ENCODE measurements around the gene ARL2. TPM values are rescaled to one million over a fixed set of nuclear protein-coding genes. Genes with fewer than 3 reads are reported as not detected.

The ARL2 gene
- 252 and 278 TPM in 2 replicates for polyA plus RNA-seq (2012; rRNA removed)
- 159 and 201 TPM in 2 replicates for polyA plus RNA-seq (2012; cell fraction: cytosol; rRNA removed)
- polyA plus RNA-seq (2012; cell fraction: nucleus; rRNA removed) = 94.3 and 99.8 TPM in 2 replicates

DNA sequence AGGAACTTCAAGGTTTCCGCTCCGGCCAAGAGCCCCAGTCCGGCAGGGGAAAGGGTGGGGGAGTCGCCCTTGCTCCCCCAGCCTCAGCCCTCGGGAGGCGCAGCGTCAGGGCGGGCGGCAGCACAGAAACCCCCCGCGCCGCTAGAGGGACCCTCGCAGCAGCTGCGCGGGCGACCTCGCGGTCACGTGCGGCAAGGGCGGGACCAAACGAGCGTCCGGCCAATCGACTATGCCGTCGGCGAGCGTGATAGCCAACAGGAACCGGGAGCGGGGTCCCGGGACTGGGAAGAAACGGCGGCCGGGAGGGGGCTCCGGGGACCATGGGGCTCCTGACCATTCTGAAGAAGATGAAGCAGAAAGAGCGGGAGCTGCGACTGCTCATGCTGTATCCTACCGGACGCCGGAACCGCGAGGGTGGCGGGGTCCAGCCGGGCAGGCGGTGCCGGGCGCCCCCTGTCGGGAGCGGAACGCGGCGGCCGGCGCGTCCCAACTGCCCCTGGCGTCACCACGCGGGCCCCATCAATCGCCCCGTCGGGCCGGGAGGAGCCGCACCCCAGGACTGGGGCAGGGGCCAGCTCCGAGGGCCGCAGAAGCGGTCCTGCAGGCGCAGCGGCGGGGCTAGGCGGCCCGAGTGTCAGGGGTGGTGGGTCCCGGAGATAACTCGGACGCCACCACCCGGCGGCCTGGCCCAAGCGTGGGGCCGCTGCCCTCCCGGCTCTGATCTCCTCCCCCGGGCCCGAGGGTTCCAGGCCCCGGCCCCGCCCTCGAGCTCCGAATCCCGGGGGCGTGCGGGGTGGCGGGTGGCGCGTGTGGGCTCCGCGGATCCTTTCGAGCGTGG is at the start of gene ARL2:
ARL2 (plus strand) TSS at position 273 of the 838 bp plus-strand sequence; CDS start at position 321, 48 bp downstream.
- Histone ChIP-seq H4K20me1 (ENCODE audit: insufficient read depth) (no peaks in the 10 kb centered on the region), H3K9me2 (no peaks in the 10 kb centered on the region), H3K4me1 (ENCODE audit: control insufficient read depth in 1 of 2, insufficient read depth in 2 of 2, low read depth in 1 of 2, low read length in 1 of 2) (peaks cover 4% of the 10 kb centered on the region in 2 experiments; a peak in 2 of 4 replicates), H3K27ac (ENCODE audit: low read depth in 2 of 2, low read length in 1 of 2) (peak within 1 kb of the TSS; percentile 95), H3F3A (replicated peaks; ENCODE audit: insufficient read depth) (peaks cover 16% of the 10 kb centered on the region), H3K27me3 (ENCODE audit: insufficient read depth) (no peaks in the 10 kb centered on the region), H2AFZ (ENCODE audit: low read depth) (peak within 1 kb of the TSS; percentile 95), H3K4me2 (peak within 1 kb of the TSS; percentile 88), H3K4me3 (ENCODE audit: low read depth in 2 of 2, low read length in 1 of 2) (peak within 1 kb of the TSS; percentile 69 to 70), H3K9ac (peak within 1 kb of the TSS; percentile 89), H3K9me3 (no peaks in the 10 kb centered on the region), H3K79me2 (ENCODE audit: insufficient read depth) (peaks cover 24% of the 10 kb centered on the region; the same call in 1 of the 2 replicates), H3K36me3 (replicated peaks in 1 of 2; ENCODE audit: control insufficient read depth in 1 of 2, insufficient read depth in 2 of 2, low read length in 1 of 2) (peaks cover 0 to 10% of the 10 kb centered on the region in 2 experiments)
- ChIA-PET POLR2A (interaction anchor here (0.5 to 1.2 kb wide), 7 partner anchors 11 to 220 kb away, joined by 3 to 8 read pairs (median 3); no protein-coding TSS in a partner anchor), CTCF (interaction anchor here (0.6 to 4.9 kb wide), 62 partner anchors 8 to 1726 kb away, joined by 3 to 56 read pairs (median 5); partner anchors contain the start of genes ATG2A, BATF2, CDC42EP2 and CDCA5)
- DNase-seq = peak; percentile 98
- TF ChIP-seq MXI1 (IDR thresholded peaks at IDR 0.05; ENCODE audit: low read depth, low read length) = peak; percentile 75
- 0 out of 2 replicates have a peak, but pooled peaks have one; percentile 15 for TF ChIP-seq POLR2AphosphoS5 (IDR thresholded peaks at IDR 0.05; ENCODE audit: low read depth, low read length)
- TF ChIP-seq JUND (IDR thresholded peaks at IDR 0.05) = no peak; the same call in 1 of the 2 replicates
- TF ChIP-seq, protein P1, sequence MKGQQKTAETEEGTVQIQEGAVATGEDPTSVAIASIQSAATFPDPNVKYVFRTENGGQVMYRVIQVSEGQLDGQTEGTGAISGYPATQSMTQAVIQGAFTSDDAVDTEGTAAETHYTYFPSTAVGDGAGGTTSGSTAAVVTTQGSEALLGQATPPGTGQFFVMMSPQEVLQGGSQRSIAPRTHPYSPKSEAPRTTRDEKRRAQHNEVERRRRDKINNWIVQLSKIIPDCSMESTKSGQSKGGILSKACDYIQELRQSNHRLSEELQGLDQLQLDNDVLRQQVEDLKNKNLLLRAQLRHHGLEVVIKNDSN (IDR thresholded peaks at IDR 0.05; ENCODE audit: borderline replicate concordance, low read depth) = peak; percentile 97
- no peak for TF ChIP-seq SIN3A (IDR thresholded peaks at IDR 0.05; ENCODE audit: borderline replicate concordance, low read depth, low read length)
- TF ChIP-seq, protein P2, sequence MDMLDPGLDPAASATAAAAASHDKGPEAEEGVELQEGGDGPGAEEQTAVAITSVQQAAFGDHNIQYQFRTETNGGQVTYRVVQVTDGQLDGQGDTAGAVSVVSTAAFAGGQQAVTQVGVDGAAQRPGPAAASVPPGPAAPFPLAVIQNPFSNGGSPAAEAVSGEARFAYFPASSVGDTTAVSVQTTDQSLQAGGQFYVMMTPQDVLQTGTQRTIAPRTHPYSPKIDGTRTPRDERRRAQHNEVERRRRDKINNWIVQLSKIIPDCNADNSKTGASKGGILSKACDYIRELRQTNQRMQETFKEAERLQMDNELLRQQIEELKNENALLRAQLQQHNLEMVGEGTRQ (IDR thresholded peaks at IDR 0.05; ENCODE audit: borderline replicate concordance, low read depth, low read length) = peak; percentile 89
- no peak; the same call in 1 of the 2 replicates for TF ChIP-seq PBX3 (IDR thresholded peaks at IDR 0.05)
- peak; percentile 54 for TF ChIP-seq CHD2 (IDR thresholded peaks at IDR 0.05; ENCODE audit: low read length, partially characterized antibody)
- peak; percentile 47 for TF ChIP-seq MAX (IDR thresholded peaks at IDR 0.05; ENCODE audit: low read depth)
- TF ChIP-seq TAF1 (IDR thresholded peaks at IDR 0.05; ENCODE audit: borderline replicate concordance, low read depth, low read length) = peak; percentile 36; the same call in 1 of the 2 replicates
- peak; percentile 70 for TF ChIP-seq CTCF (IDR thresholded peaks at IDR 0.05)
- peak; percentile 52 for TF ChIP-seq NRF1 (IDR thresholded peaks at IDR 0.05; ENCODE audit: low read depth, low read length)
- TF ChIP-seq GABPA (IDR thresholded peaks at IDR 0.05; ENCODE audit: low read depth) = peak; percentile 39; the same call in 1 of the 2 replicates
- WGBS (ENCODE audit: low lambda C conversion rate) = under 1% methylated on average over 28 of the region's 96 CpGs
